LNCaP clone FGC (cell line): ENCODE measurements around the gene DDIT3.

ENCODE experiments used
- DNase-seq: peaks from one replicate; pipeline ENCODE4 v3.0.0-alpha.2; 2011; ENCODE audit warnings: low read depth
- H3K4me3 ChIP-seq: 2 replicates; pipeline ENCODE4 v1.5.1; 2011; ENCODE audit warnings: mild to moderate bottlenecking, low read depth, low read length, control low read depth
- TF ChIP-seq, protein P1 (sequence below): IDR thresholded peaks from 2 replicates; pipeline ENCODE4 v1.5.1; 2012; ENCODE audit warnings: mild to moderate bottlenecking; ENCODE audit not compliant: control insufficient read depth, insufficient read depth; ENCODE audit errors: extremely low read depth

Gene DDIT3

GRCh38 chr12:57530396-57531142, 10.3 kb upstream of the DDIT3 start:
- H3K4me3 ChIP-seq = no peak overlapping the region
- TF ChIP-seq, protein P1, sequence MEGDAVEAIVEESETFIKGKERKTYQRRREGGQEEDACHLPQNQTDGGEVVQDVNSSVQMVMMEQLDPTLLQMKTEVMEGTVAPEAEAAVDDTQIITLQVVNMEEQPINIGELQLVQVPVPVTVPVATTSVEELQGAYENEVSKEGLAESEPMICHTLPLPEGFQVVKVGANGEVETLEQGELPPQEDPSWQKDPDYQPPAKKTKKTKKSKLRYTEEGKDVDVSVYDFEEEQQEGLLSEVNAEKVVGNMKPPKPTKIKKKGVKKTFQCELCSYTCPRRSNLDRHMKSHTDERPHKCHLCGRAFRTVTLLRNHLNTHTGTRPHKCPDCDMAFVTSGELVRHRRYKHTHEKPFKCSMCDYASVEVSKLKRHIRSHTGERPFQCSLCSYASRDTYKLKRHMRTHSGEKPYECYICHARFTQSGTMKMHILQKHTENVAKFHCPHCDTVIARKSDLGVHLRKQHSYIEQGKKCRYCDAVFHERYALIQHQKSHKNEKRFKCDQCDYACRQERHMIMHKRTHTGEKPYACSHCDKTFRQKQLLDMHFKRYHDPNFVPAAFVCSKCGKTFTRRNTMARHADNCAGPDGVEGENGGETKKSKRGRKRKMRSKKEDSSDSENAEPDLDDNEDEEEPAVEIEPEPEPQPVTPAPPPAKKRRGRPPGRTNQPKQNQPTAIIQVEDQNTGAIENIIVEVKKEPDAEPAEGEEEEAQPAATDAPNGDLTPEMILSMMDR = no peak
- no peak for DNase-seq

DNA sequence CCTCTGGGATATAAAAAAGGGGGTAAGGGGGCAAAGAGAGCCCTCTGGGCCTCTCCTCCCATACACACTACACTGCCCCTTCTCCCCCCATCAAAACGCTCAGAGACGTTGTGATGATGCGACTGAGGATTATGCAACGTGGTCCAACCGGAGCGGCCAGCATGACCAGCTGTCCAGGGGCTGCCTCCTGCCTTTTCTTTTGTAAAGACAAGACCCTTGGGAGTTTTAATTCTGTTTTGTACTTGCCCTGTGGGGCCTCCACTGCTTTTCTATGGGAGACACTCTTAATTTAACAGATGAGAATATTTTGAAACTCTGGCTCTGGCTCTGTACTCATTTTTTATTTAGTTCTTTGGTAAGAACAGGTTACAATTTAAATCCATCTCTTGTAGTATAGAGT, 9.5 kb upstream of the DDIT3 start:
- TF ChIP-seq, protein P1 = no peak

DNA sequence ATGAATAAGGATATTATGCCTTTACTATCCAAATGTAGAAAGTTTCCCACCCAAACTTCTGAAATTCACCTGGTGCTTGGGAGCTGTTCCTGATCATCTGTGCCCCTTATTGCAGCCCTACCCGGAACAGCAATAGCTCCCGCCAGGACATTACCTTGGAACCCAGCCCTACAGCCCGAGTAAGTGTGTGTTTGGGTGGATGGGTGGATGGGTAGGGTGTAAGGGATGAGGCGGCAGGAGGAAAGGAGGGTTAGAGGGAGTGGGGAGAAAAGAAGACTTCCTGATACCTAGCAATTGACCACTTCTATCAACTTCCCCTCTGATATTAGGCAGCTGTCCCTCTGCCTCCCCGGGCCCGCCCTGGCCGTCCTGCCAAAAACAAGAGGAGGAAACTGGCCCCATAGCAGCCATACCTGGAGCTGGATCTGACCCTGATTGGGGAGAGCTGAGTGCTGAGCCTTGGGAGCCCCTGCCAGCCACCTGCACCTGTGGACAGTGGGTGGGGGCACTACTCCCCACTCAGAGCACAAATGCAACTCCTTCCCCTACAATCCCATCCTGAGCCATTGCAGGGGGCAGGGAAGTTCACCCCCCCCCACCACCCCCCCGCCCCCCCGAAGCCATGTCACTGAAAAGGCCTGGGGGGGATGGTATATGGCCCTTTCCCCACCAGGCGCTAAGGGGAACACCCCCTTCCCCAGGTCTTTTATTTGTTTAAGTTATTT, 8.7 kb upstream of the DDIT3 start:
- H3K4me3 ChIP-seq = no peak overlapping the region
- DNase-seq = no peak
- TF ChIP-seq, protein P1 = no peak

More for the DNA sequence above, 9.5 kb upstream of the DDIT3 start:
- no peak for DNase-seq
- H3K4me3 ChIP-seq = no peak overlapping the region

- H3K4me3 ChIP-seq = no peak overlapping the region
Observed at GRCh38 chr12:57528176-57528575, 7.9 kb upstream of the DDIT3 start.

DNA sequence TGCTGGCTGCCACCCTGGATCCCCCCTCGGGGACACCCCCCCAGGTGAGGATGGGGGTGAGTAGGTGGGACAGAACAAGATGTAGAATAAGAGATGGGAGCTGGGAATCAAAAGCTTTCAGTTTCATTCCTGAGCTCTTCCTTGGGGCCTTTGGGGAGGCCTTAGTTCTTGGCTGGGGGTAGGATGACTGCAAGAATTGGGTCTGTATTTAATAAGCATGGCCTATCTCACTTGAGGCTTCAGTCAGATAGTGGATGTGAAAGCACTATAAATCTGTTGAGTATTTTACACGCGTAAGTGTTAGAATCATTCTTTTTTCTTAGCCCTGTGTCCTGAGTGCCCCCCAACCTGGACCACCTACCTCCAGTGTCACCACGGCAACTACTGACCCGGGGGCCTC, 6.9 kb upstream of the DDIT3 start:
- TF ChIP-seq, protein P1 = no peak
- DNase-seq = no peak
- H3K4me3 ChIP-seq = no peak overlapping the region

More at GRCh38 chr12:57528176-57528575, 7.9 kb upstream of the DDIT3 start:
- TF ChIP-seq, protein P1 = no peak
- DNase-seq = no peak

GRCh38 chr12:57526477-57527126, 6.3 kb upstream of the DDIT3 start:
- TF ChIP-seq, protein P1 = no peak
- H3K4me3 ChIP-seq = no peak overlapping the region
- no peak for DNase-seq
